ENCODE data around the gene PET117.

PET117 gene

DNA sequence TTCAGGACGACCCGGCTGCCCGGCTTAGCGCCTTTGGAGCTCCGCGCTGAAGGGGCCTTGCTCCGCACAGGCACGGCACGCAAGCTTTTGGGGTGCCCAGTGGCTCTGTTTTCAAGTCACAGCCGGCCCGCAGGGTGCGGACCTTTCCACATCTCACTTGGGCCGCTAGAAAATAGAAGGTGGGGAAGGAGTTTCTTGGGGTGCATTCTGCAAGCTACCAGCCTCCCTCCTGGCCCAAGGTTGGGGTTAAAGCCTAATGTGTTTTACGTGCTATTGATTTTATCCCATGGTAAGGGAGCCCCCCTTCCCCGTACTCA lies 561 bp downstream of the PET117 start:
- peak overlapping the region; percentile 85 for H3K4me3 ChIP-seq (ENCODE audit: low read depth, low read length)
- TF ChIP-seq, protein P1, sequence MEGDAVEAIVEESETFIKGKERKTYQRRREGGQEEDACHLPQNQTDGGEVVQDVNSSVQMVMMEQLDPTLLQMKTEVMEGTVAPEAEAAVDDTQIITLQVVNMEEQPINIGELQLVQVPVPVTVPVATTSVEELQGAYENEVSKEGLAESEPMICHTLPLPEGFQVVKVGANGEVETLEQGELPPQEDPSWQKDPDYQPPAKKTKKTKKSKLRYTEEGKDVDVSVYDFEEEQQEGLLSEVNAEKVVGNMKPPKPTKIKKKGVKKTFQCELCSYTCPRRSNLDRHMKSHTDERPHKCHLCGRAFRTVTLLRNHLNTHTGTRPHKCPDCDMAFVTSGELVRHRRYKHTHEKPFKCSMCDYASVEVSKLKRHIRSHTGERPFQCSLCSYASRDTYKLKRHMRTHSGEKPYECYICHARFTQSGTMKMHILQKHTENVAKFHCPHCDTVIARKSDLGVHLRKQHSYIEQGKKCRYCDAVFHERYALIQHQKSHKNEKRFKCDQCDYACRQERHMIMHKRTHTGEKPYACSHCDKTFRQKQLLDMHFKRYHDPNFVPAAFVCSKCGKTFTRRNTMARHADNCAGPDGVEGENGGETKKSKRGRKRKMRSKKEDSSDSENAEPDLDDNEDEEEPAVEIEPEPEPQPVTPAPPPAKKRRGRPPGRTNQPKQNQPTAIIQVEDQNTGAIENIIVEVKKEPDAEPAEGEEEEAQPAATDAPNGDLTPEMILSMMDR (IDR thresholded peaks at IDR 0.05; ENCODE audit: low read depth, low read length, missing control alignments): no peak
- no peak for DNase-seq (ENCODE audit: low read depth)

DNA sequence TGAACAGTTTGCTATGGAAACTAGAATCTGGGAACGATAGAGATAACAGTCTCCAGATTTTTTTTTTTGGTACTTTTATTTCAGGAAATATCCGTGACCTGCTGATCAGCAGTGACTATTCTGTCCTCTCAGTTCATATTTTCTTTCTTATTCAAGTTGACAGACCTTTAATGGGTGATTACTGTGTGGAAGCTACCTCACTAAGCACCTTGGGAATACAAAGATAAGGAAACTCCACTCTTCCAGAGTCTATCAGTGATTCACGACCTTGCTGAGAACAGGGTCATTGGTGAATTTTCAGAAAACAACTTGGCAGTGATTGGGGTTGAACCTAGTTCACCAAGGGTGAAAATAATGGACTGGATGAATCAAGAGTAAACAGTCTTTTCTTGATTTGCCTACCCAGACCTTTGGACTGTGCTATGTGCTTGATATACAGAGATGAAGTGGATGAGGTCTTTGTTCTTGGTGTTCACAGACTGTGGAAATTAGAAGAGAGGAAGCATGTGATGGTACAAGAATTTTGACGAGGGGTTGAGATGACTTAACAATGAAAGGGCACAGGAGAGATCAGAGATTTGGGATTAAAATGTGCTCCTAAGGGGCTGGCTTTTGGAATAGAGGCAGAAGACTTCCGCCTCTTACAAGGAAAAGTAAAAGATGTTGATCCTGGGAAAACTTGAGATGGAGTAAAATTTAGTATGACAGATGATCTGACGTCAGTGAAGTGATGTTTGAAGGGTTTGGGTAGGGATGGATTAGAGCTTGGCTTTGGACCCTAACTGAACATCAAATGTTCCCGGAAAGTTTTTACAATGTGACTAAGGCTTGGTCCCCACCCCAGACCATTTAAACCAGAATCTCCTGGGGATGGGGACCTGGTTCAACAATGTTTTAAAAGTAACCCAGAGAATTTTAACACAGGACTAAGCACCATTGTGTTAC lies 1.2 kb downstream of the PET117 start:
- TF ChIP-seq, protein P1 (IDR thresholded peaks at IDR 0.05; ENCODE audit: low read depth, low read length, missing control alignments): no peak
- no peak for DNase-seq (ENCODE audit: low read depth)
- H3K4me3 ChIP-seq (ENCODE audit: low read depth, low read length): peak overlapping the region; percentile 85

DNA sequence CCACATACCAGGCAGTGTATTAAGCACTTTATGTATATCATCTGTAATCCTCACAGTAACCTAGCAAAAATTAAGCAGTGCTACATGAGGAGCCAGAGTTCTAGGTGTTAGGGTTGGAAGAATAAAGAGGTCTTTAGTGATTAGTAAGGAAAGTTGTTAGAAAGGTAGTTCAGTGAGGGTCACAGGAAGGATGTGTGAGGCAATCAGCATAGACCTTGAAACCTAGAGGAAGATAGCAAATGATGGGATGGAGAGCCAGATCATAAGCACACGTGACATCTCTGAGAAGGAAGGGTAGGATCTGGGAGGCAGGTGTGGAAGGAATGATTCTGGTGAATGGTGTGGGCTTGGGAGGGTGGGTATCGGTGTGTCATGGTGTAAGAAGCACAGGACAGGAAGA lies 2.2 kb downstream of the PET117 start:
- TF ChIP-seq, protein P1 (IDR thresholded peaks at IDR 0.05; ENCODE audit: low read depth, low read length, missing control alignments): no peak
- no peak overlapping the region; the same call in 1 of the 2 replicates for H3K4me3 ChIP-seq (ENCODE audit: low read depth, low read length)
- no peak for DNase-seq (ENCODE audit: low read depth)

DNA sequence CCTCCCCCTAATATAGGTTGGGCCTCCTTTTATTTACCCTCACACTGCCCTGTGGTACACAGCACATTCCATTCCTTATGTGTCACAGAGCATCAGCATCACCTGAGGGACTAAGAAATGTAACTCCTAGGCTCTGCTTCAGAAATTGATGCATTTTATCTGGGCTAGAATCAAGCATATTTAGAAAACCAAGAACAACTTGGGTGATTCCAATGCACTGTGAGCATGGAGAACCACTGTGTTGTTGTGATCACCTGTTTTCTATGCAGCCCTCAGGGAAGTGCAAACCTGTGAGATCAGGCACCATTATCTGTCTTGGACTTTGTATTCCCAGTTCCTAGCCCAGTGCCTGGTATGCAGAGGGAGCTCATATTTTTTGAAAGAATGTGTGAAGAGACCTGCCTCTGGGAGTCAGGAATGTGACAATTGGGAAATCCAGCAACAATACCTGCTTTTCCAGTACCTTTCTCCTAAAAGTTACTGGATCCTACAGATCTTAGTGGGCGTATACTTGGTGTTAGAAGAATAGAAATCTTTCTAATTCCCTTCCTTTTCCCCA lies 7.0 kb downstream of the PET117 start:
- TF ChIP-seq, protein P1 (IDR thresholded peaks at IDR 0.05; ENCODE audit: low read depth, low read length, missing control alignments): no peak
- DNase-seq (ENCODE audit: low read depth): no peak
- H3K4me3 ChIP-seq (ENCODE audit: low read depth, low read length): no peak overlapping the region

DNA sequence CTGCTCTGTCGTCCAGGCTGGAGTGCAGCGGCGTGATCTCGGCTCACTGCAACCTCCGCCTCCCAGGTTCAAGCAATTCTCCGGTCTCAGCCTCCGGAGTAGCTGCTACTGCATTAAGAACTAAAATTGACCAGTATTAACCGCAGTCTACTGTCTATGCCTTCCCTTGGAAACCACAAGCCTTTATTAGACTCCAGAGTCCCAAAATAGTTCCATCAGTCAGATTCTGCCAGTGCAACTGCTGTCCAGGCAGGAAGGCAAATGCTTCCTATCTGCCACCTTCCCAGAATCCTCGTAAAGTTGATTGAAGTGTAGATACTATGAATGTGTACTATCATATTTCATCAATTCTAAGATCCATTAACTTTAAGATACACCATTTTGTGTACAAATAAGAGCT lies 16.7 kb downstream of the PET117 start:
- DNase-seq (ENCODE audit: low read depth): no peak
- TF ChIP-seq, protein P1 (IDR thresholded peaks at IDR 0.05; ENCODE audit: low read depth, low read length, missing control alignments): no peak
- H3K4me3 ChIP-seq (ENCODE audit: low read depth, low read length): no peak overlapping the region

DNA sequence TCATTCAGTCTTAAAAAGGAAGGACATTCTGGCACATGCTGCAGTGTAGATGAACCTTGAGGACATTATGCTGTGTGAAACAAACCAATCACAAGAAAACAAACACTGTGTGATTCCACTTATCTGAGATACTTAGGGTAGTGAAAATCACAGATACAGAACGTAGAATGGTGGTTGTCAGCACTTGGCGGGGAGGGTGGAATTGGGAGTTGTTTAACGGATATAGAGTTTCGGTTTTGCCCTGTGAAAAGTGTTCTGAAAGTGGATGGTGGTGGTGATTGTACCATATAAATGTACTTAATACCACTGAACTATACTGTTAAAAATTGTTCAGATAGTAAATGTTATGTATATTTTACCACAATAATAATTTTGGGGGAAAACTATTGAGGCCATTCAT lies 18.4 kb downstream of the PET117 start:
- H3K4me3 ChIP-seq (ENCODE audit: low read depth, low read length): no peak overlapping the region
- TF ChIP-seq, protein P1 (IDR thresholded peaks at IDR 0.05; ENCODE audit: low read depth, low read length, missing control alignments): no peak
- DNase-seq (ENCODE audit: low read depth): no peak

All from GM12864 (cell line).